ENCODE results near the gene SEPTIN12.

DNA sequence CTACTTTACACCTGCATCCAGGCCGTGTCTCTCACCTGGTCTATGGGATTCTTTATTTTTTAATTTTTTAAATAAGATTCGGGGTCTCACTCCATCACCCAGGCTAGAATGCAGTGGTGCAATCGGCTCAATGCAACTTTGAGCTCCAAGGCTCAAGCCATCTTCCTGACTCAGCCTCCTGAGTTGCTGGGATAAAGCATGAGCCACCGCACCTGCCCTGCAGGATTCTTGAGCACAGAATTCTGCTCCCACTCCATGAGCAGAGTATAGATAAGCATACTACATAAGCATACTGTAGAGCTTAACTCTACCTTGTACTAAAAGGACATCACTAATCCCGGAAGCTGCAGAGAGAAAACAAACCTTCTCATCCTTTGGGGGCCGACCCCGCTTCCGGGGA is 43.5 kb upstream of the SEPTIN12 start:
- TF ChIP-seq, protein P1, sequence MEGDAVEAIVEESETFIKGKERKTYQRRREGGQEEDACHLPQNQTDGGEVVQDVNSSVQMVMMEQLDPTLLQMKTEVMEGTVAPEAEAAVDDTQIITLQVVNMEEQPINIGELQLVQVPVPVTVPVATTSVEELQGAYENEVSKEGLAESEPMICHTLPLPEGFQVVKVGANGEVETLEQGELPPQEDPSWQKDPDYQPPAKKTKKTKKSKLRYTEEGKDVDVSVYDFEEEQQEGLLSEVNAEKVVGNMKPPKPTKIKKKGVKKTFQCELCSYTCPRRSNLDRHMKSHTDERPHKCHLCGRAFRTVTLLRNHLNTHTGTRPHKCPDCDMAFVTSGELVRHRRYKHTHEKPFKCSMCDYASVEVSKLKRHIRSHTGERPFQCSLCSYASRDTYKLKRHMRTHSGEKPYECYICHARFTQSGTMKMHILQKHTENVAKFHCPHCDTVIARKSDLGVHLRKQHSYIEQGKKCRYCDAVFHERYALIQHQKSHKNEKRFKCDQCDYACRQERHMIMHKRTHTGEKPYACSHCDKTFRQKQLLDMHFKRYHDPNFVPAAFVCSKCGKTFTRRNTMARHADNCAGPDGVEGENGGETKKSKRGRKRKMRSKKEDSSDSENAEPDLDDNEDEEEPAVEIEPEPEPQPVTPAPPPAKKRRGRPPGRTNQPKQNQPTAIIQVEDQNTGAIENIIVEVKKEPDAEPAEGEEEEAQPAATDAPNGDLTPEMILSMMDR (IDR thresholded peaks at IDR 0.05; ENCODE audit: control extremely low read depth in 1 of 3, insufficient read depth in 1 of 3, low read depth in 1 of 3, low read length in 3 of 3) = no peak
- no peak for TF ChIP-seq EP300 (IDR thresholded peaks at IDR 0.05; ENCODE audit: borderline replicate concordance in 1 of 2, low read depth in 2 of 2, low read length in 2 of 2)
- TF ChIP-seq TEAD4 (IDR thresholded peaks at IDR 0.05; ENCODE audit: low read depth, low read length) = no peak
- TF ChIP-seq TAF7 (optimal IDR thresholded peaks at IDR 0.05; ENCODE audit: borderline replicate concordance, low read depth, low read length) = no peak
- TF ChIP-seq NANOG (IDR thresholded peaks at IDR 0.05; ENCODE audit: insufficient read depth, low read depth, low read length, poor library complexity, severe bottlenecking) = no peak
- TF ChIP-seq POLR2A (IDR thresholded peaks at IDR 0.05; ENCODE audit: control extremely low read depth in 1 of 2, low read depth in 2 of 2, low read length in 2 of 2) = no peak
- no peak for TF ChIP-seq TAF1 (IDR thresholded peaks at IDR 0.05; ENCODE audit: low read depth, low read length)
- no peak for TF ChIP-seq EGR1 (IDR thresholded peaks at IDR 0.05; ENCODE audit: borderline replicate concordance, low read depth, low read length)
- TF ChIP-seq CREB1 (IDR thresholded peaks at IDR 0.05) = no peak
- TF ChIP-seq SUZ12 (IDR thresholded peaks at IDR 0.05; ENCODE audit: low read length) = no peak
- no peak for TF ChIP-seq SAP30 (IDR thresholded peaks at IDR 0.05; ENCODE audit: insufficient read depth, insufficient replicate concordance, low read length)
- TF ChIP-seq SP1 (IDR thresholded peaks at IDR 0.05; ENCODE audit: low read depth, low read length) = no peak

All from H1 (cell line).